Stomach (tissue), 9 donors: ENCODE data around the gene UBA52. TPM values are rescaled to one million over a fixed set of nuclear protein-coding genes. Genes with fewer than 3 reads are reported as not detected.

ENCODE experiments used
- DNase-seq, 2 donors: peaks; one replicate each; pipeline versions ENCODE4 v3.0.0 to v3.0.0-alpha.2; 2013 to 2019
- H3K27ac ChIP-seq, 5 donors: fragments of 200-600 bp in 4 of 5; sonication (generic) in 4 of 5; one replicate each; pipeline ENCODE4 v1.5.1; 2013 to 2019; ENCODE audit warnings: mild to moderate bottlenecking in 1 of 5, moderate library complexity in 1 of 5
- H3K27me3 ChIP-seq, 3 donors: fragments of 200-600 bp; sonication (generic); one replicate each; pipeline ENCODE4 v1.5.1; 2017 to 2019; ENCODE audit warnings: mixed run types in 1 of 3
- H3K36me3 ChIP-seq, 4 donors: fragments of 200-600 bp; sonication (generic); 1 replicate in 3 of 4; 2 replicates in 1 of 4; pipeline ENCODE4 v1.5.1; 2016 to 2019
- H3K4me1 ChIP-seq, 4 donors: fragments of 200-600 bp; sonication (generic); one replicate each; pipeline ENCODE4 v1.5.1; 2016 to 2019
- H3K4me3 ChIP-seq, 4 donors: fragments of 200-600 bp; sonication (generic) in 3 of 4; one replicate each; pipeline ENCODE4 v1.5.1; 2016 to 2019; ENCODE audit warnings: mild to moderate bottlenecking in 1 of 4
- H3K9me3 ChIP-seq, 4 donors: fragments of 200-600 bp; sonication (generic); one replicate each; pipeline ENCODE4 v1.5.1; 2016 to 2019
- EP300 ChIP-seq: sonication (generic); formaldehyde crosslinking; IDR thresholded peaks from one replicate; pipeline ENCODE4 v1.6.1; 2017; ENCODE audit warnings: antibody characterized with exemption
- POLR2A ChIP-seq, 4 donors: fragments of 450-650 bp; IDR thresholded peaks; one replicate each; pipeline ENCODE4 v1.6.1; 2016; ENCODE audit warnings: antibody characterized with exemption in 4 of 4, control low read depth in 2 of 4, mild to moderate bottlenecking in 1 of 4, moderate library complexity in 1 of 4
- POLR2AphosphoS5 ChIP-seq, 3 donors: sonication (generic); formaldehyde crosslinking; IDR thresholded peaks; one replicate each; pipeline ENCODE4 v1.6.1; 2016; ENCODE audit warnings: antibody characterized with exemption in 3 of 3
- WGBS, 5 donors: extraction: QIAGEN DNeasy Blood & Tissue Kit in 3 of 5; methylation state at CpG; one replicate each; pipeline versions ENCODE4 v1.1.5 to v1.1.7; 2013 to 2018; 5-methylcytosine and 5-hydroxymethylcytosine counted together
- intact Hi-C: fragments of 100-400 bp; cut with DNase I; formaldehyde crosslinking; loops from one replicate; pipeline ENCODE4 v1.15.1; 2023; ENCODE audit warnings: low total_unique reads
- polyA plus RNA-seq, 3 donors: library from polyadenylated mRNA; stranded (reverse); fragments of 200-250 nt; gene quantifications; one replicate each; pipeline ENCODE4 v1.2.3, GENCODE V29; 2013
- total RNA-seq, 5 donors: library from RNA; depleted of rRNA; stranded (reverse); fragments of >200 nt; gene quantifications; one replicate each; pipeline versions ENCODE4 v1.1.0 to v1.2.3, GENCODE V29; 2014 to 2016
- TF ChIP-seq, protein P1 (sequence below), 7 experiments: fragments of 450-650 bp in 4 of 7; fragments of 200-600 bp in 3 of 7; sonication (generic) in 3 of 7; IDR thresholded peaks; one replicate each; pipeline ENCODE4 v1.5.1; 2016 to 2019; ENCODE audit warnings: antibody characterized with exemption in 7 of 7, control low read depth in 2 of 7, mild to moderate bottlenecking in 1 of 7
- donor health status: healthy with polysubstance abuse.
- donor health status: Bipolar disorder and iron deficiency.
- donor health status: healthy.

UBA52 gene
- total and polyA plus RNA-seq, 8 donors: 84.3 to 1,681 (median 493) TPM

DNA sequence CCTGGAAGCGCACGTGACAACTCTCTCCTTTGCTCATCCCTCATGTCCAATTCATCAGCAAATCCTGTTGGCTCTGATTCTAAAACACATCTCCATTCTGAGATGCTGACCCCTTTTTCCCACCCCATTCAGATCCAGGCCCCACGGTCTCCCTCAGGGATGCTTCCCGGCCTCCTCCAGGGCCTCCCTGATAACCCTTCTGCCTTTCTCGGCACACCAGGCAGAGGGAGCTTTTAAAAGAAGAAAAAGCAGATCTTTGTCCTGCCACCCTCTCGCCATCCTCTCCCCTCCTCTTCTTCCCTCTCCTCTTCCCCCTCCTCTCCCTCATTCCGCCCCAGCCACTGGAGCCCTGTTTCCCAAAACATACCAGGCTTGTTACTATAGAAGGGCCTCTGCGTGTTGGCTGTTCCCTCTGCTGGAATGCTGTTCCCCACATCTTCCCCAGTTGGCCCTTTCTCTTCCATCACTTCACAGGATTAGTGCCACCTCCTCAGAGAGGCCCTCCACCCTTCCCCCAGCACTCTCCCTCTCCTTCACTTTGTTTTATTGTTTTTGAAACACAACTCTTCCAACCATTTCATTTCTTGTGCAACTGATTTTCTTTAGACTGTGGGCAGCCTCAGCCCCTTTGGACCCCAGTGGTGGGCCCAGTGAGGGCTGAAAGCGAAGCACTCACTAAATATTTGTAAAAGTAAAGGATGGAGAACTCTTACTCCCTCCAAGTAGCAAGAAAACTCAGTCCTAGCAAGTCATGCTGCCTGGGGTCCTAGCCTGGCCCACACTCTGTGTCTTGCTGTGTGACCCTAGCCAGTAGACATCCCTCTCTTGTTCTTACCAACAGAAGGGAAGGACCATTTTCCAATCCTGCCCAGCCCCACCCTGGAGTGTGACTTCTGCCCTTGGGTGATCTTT lies 37.4 kb downstream of the UBA52 start:
- Histone ChIP-seq H3K27ac (no peak overlapping the region), H3K36me3 (no peaks in the 10 kb centered on the region), H3K4me3 (no peak overlapping the region), H3K27me3 (peaks cover 57 to 97% (median 96%) of the 10 kb centered on the region in 3 donors), H3K4me1 (peaks cover 48 to 61% (median 58%) of the 10 kb centered on the region in 4 donors), H3K9me3 (no peaks in the 10 kb centered on the region)
- DNase-seq: no peak
- intact Hi-C loops: no loop called here
- TF ChIP-seq EP300: no peak
- TF ChIP-seq, protein P1, sequence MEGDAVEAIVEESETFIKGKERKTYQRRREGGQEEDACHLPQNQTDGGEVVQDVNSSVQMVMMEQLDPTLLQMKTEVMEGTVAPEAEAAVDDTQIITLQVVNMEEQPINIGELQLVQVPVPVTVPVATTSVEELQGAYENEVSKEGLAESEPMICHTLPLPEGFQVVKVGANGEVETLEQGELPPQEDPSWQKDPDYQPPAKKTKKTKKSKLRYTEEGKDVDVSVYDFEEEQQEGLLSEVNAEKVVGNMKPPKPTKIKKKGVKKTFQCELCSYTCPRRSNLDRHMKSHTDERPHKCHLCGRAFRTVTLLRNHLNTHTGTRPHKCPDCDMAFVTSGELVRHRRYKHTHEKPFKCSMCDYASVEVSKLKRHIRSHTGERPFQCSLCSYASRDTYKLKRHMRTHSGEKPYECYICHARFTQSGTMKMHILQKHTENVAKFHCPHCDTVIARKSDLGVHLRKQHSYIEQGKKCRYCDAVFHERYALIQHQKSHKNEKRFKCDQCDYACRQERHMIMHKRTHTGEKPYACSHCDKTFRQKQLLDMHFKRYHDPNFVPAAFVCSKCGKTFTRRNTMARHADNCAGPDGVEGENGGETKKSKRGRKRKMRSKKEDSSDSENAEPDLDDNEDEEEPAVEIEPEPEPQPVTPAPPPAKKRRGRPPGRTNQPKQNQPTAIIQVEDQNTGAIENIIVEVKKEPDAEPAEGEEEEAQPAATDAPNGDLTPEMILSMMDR (IDR thresholded peaks at IDR 0.05): no peak
- TF ChIP-seq POLR2AphosphoS5 (IDR thresholded peaks at IDR 0.05): no peak
- no peak for TF ChIP-seq POLR2A (IDR thresholded peaks at IDR 0.05)
- 49 to 59% (median 58%) methylated on average over 9 of the region's 9 CpGs for WGBS, 5 donors

DNA sequence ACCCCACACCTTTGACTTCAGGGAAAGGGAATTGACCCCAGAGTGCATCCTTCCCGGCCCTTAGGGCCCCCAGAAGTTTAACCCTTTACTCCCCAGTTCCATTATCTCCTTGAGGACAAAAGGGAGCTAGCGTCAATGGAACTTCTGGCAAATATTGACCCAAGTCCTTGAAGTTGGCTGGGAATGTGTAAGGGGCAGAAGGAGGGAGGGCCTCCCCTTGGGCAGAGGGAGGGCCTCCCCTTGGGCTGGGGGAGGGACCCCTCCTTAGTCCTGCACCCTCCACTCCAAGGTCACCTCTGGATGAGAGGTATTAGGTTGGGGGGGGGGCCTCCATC lies 38.0 kb downstream of the UBA52 start:
- Histone ChIP-seq H3K4me3 (no peak overlapping the region), H3K27ac (no peak overlapping the region), H3K4me1 (peaks cover 48 to 60% (median 56%) of the 10 kb centered on the region in 4 donors), H3K36me3 (no peaks in the 10 kb centered on the region), H3K9me3 (no peaks in the 10 kb centered on the region), H3K27me3 (peaks cover 52 to 97% (median 96%) of the 10 kb centered on the region in 3 donors)
- intact Hi-C loops: no loop called here
- 13 to 33% (median 21%) methylated on average over 2 of the region's 2 CpGs for WGBS, 5 donors
- DNase-seq: no peak
- TF ChIP-seq POLR2A (IDR thresholded peaks at IDR 0.05) (no peak), POLR2AphosphoS5 (IDR thresholded peaks at IDR 0.05) (no peak), EP300 (no peak)
- TF ChIP-seq, protein P1 (IDR thresholded peaks at IDR 0.05): no peak

DNA sequence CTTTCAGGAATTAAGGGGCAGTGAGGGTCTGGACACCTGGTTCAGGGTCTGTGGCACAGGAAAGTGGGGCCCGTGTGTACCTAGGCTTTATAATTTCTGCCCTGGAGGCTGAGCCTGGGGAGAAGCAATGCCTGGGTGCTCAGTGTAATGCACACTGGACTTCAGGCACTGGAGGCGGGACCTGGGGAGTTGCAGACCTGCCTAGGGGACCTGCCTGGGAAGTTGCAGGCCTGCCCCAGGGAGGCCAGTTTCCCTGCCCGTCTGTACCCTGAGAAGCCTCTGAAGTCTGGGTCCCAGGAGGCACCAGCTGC lies 38.5 kb downstream of the UBA52 start:
- H3K36me3 ChIP-seq: no peaks in the 10 kb centered on the region
- TF ChIP-seq POLR2A (IDR thresholded peaks at IDR 0.05): no peak
- TF ChIP-seq EP300: no peak
- TF ChIP-seq, protein P1 (IDR thresholded peaks at IDR 0.05): no peak
- TF ChIP-seq POLR2AphosphoS5 (IDR thresholded peaks at IDR 0.05): no peak
- DNase-seq: peak in 1 of 2 donors; percentile 37
- no peak overlapping the region for H3K27ac ChIP-seq
- intact Hi-C loops: no loop called here
- H3K9me3 ChIP-seq: no peaks in the 10 kb centered on the region
- H3K4me3 ChIP-seq: no peak overlapping the region
- H3K4me1 ChIP-seq: peaks cover 48 to 58% (median 55%) of the 10 kb centered on the region in 4 donors
- WGBS, 5 donors: 18 to 69% (median 33%) methylated on average over 2 to 3 of the region's 3 CpGs
- peaks cover 47 to 97% (median 96%) of the 10 kb centered on the region in 3 donors for H3K27me3 ChIP-seq

DNA sequence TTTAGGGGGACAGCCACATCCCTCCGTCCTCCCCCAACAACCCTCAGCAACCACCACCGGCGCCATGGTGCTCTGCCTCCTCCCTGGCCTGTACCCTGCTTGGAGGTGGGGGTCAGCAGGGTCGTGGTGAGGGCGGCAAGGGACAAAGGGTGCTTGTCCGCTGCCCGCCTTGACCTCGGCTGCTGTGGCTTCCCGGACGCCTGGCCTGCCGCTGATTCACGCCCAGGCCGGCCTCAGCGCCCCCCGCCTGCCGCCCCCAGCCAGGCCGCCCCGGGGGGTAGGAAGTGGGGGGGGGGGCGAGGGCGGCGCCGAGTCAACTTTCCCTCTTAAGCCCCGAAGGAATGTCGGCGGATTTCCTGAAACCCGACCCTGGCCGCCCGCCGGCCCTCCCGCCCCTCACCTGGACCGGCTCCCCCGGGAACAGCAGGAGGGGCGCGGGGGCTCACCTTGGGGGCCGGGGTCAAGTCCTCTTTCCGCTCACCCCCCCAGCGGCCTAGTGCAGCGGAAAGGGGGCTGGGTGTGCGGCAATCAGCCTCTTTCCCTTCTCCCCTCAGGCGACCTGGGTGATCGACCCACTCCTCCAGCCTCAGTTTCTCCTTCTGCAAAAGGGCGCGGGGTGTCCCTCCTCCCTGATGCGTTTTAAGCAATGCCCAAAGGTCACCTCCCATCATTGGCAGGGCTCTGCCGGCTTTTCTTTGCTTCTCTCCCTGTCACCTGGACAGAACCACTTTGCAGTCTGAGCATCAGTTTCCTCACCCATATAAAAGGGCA lies 39.1 kb downstream of the UBA52 start:
- no peak for TF ChIP-seq POLR2A (IDR thresholded peaks at IDR 0.05)
- no peak for TF ChIP-seq EP300
- no peak for TF ChIP-seq POLR2AphosphoS5 (IDR thresholded peaks at IDR 0.05)
- TF ChIP-seq, protein P1 (IDR thresholded peaks at IDR 0.05): no peak
- Histone ChIP-seq H3K4me3 (peak overlapping the region in 1 of 4 donors; percentile 13), H3K4me1 (peaks cover 47 to 52% (median 50%) of the 10 kb centered on the region in 4 donors), H3K27me3 (peaks cover 41 to 97% (median 92%) of the 10 kb centered on the region in 3 donors), H3K27ac (no peak overlapping the region), H3K9me3 (no peaks in the 10 kb centered on the region), H3K36me3 (no peaks in the 10 kb centered on the region)
- no peak for DNase-seq
- 3 to 9% (median 5%) methylated on average over 20 to 45 of the region's 45 CpGs for WGBS, 5 donors
- intact Hi-C loops: no loop called here
